SH-SY5Y (cell line): Measurements from ENCODE around the gene ATPAF1.

ENCODE experiments used
- GATA2 ChIP-seq: IDR thresholded peaks from 2 replicates; pipeline ENCODE4 v1.6.1; 2011; ENCODE audit warnings: mild to moderate bottlenecking, low read depth, low read length
- GATA3 ChIP-seq: IDR thresholded peaks from 2 replicates; pipeline ENCODE4 v1.6.1; 2011; ENCODE audit warnings: low read depth, mild to moderate bottlenecking, low read length, moderate library complexity

DNA sequence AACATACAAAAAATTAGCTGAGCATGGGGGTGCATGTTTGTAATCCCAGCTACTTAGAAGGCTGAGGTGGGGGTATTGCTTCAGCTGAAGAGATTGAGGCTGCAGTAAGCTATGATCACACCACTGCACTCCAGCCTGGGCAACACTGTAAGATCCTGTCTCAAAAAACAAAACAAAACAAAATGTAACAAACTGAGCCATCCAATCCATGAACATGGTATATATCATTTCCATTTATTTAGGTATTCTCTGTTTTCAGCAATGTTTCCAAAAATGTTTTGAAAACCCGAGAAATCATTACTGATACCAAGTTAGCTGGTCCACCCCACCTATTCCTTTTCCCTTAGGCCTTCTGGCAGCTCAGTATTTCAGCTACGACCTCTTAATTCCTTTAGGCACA, 18.4 kb downstream of the ATPAF1 start:
- TF ChIP-seq GATA2, result no peak
- TF ChIP-seq GATA3, result no peak
